A549 (cell line): ENCODE data around the gene ADGRF3.

ENCODE experiments used
- CEBPB ChIP-seq, 2 experiments: fragments of >200 bp in 1 of 2; sonication (Bioruptor Twin) in 1 of 2; formaldehyde crosslinking in 1 of 2; IDR thresholded peaks; 2 replicates each; pipeline ENCODE4 v1.6.1; 2012 to 2016
- EP300 ChIP-seq, 2 experiments: fragments of >200 bp; sonication (Bioruptor Twin); formaldehyde crosslinking; IDR thresholded peaks; 2 replicates in 1 of 2; 3 replicates in 1 of 2; pipeline ENCODE4 v1.6.1; 2016 to 2017
- ESRRA ChIP-seq: fragments of 150-350 bp; IDR thresholded peaks from 2 replicates; pipeline ENCODE4 v1.6.1; 2014; ENCODE audit warnings: mild to moderate bottlenecking, low read length, borderline replicate concordance
- JUNB ChIP-seq: fragments of >200 bp; sonication (Bioruptor Twin); formaldehyde crosslinking; IDR thresholded peaks from 2 replicates; pipeline ENCODE4 v1.6.1; 2016
- KDM1A ChIP-seq: fragments of 200-600 bp; sonication (generic); IDR thresholded peaks from 2 replicates; pipeline ENCODE4 v1.6.1; 2016; ENCODE audit warnings: low read depth, mild to moderate bottlenecking
- MAX ChIP-seq: IDR thresholded peaks from 2 replicates; pipeline ENCODE4 v1.6.1; 2012
- POLR2A ChIP-seq: IDR thresholded peaks from 2 replicates; pipeline ENCODE4 v1.6.1; 2012; ENCODE audit warnings: mild to moderate bottlenecking, low read length
- POLR2AphosphoS2 ChIP-seq: conservative IDR thresholded peaks from 2 replicates; pipeline ENCODE4 v1.6.1; 2012; ENCODE audit warnings: low read length, improper control_type of control experiment, inconsistent platforms
- SMC3 ChIP-seq: fragments of >200 bp; sonication (Bioruptor Twin); formaldehyde crosslinking; IDR thresholded peaks from 3 replicates; pipeline ENCODE4 v1.6.1; 2018; ENCODE audit warnings: inconsistent platforms
- TF ChIP-seq, protein P1 (sequence below): fragments of >200 bp; sonication (Bioruptor Twin); formaldehyde crosslinking; IDR thresholded peaks from 3 replicates; pipeline ENCODE4 v1.5.1; 2016
- TF ChIP-seq, protein P2 (sequence below): fragments of 150-350 bp; IDR thresholded peaks from 2 replicates; pipeline ENCODE4 v1.6.1; 2014; ENCODE audit warnings: low read depth, mild to moderate bottlenecking, low read length

- no peak for TF ChIP-seq KDM1A
- TF ChIP-seq POLR2AphosphoS2 = no peak
- TF ChIP-seq, protein P1, sequence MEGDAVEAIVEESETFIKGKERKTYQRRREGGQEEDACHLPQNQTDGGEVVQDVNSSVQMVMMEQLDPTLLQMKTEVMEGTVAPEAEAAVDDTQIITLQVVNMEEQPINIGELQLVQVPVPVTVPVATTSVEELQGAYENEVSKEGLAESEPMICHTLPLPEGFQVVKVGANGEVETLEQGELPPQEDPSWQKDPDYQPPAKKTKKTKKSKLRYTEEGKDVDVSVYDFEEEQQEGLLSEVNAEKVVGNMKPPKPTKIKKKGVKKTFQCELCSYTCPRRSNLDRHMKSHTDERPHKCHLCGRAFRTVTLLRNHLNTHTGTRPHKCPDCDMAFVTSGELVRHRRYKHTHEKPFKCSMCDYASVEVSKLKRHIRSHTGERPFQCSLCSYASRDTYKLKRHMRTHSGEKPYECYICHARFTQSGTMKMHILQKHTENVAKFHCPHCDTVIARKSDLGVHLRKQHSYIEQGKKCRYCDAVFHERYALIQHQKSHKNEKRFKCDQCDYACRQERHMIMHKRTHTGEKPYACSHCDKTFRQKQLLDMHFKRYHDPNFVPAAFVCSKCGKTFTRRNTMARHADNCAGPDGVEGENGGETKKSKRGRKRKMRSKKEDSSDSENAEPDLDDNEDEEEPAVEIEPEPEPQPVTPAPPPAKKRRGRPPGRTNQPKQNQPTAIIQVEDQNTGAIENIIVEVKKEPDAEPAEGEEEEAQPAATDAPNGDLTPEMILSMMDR = no peak
- TF ChIP-seq ESRRA = no peak
- no peak for TF ChIP-seq JUNB
- TF ChIP-seq MAX = no peak
- no peak for TF ChIP-seq SMC3
- TF ChIP-seq, protein P2, sequence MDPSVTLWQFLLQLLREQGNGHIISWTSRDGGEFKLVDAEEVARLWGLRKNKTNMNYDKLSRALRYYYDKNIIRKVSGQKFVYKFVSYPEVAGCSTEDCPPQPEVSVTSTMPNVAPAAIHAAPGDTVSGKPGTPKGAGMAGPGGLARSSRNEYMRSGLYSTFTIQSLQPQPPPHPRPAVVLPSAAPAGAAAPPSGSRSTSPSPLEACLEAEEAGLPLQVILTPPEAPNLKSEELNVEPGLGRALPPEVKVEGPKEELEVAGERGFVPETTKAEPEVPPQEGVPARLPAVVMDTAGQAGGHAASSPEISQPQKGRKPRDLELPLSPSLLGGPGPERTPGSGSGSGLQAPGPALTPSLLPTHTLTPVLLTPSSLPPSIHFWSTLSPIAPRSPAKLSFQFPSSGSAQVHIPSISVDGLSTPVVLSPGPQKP = no peak
- TF ChIP-seq EP300 (IDR thresholded peaks at IDR 0.05) = no peak
- TF ChIP-seq POLR2A = no peak
- no peak for TF ChIP-seq CEBPB (IDR thresholded peaks at IDR 0.05)
Measured at GRCh38 chr2:26352892-26353291, 6.3 kb upstream of the ADGRF3 start.
